Testis (tissue), 2 donors: Measurements from ENCODE around the gene DSP.

ENCODE experiments used
- POLR2A ChIP-seq: fragments of 450-650 bp; IDR thresholded peaks from one replicate; pipeline ENCODE4 v1.6.1; 2017; ENCODE audit warnings: antibody characterized with exemption, mild to moderate bottlenecking, moderate library complexity
- TF ChIP-seq, protein P1 (sequence below), 3 experiments: fragments of 450-650 bp in 2 of 3; fragments of 200-600 bp in 1 of 3; sonication (generic) in 1 of 3; IDR thresholded peaks; one replicate each; pipeline ENCODE4 v1.5.1; 2016 to 2019; ENCODE audit warnings: antibody characterized with exemption in 3 of 3, mild to moderate bottlenecking in 2 of 3, moderate library complexity in 1 of 3

DNA sequence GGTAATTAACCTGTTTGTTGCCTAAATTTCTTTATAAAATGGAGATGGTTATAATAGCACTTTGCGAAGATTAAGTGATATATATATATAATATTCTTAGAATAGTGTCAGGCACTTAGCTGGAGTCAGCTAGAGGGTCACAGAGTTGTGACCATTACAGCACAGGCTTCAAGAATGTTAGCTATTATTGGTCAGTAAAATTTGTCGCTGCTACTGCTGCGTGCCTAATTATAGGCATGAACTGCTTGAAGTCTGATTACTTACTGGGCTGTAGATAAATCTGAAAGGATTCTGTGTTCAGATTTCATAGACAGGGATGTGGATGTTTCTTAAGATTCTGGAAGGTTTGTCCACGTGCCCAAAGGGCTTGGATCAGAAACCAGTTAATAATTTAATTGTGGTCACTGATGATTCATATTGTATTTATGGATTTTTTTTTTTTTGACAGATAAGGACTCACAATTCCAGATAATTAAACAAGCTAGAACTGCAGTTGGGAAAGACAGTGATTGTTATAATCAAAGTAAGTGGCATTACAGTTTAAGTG is 53.2 kb downstream of the DSP start:
- TF ChIP-seq, protein P1, sequence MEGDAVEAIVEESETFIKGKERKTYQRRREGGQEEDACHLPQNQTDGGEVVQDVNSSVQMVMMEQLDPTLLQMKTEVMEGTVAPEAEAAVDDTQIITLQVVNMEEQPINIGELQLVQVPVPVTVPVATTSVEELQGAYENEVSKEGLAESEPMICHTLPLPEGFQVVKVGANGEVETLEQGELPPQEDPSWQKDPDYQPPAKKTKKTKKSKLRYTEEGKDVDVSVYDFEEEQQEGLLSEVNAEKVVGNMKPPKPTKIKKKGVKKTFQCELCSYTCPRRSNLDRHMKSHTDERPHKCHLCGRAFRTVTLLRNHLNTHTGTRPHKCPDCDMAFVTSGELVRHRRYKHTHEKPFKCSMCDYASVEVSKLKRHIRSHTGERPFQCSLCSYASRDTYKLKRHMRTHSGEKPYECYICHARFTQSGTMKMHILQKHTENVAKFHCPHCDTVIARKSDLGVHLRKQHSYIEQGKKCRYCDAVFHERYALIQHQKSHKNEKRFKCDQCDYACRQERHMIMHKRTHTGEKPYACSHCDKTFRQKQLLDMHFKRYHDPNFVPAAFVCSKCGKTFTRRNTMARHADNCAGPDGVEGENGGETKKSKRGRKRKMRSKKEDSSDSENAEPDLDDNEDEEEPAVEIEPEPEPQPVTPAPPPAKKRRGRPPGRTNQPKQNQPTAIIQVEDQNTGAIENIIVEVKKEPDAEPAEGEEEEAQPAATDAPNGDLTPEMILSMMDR (IDR thresholded peaks at IDR 0.05), result no peak
- TF ChIP-seq POLR2A, result no peak
